Retinal pigment epithelial cell (primary cell): ENCODE data around the gene PLCB4.

Experiments used
- DNase-seq: peaks from one replicate; pipeline ENCODE4 v3.0.0-alpha.2; 2010; ENCODE audit warnings: low read depth
- H3K4me3 ChIP-seq: 2 replicates; pipeline ENCODE4 v1.5.1; 2011; ENCODE audit warnings: mild to moderate bottlenecking, low read length, control low read depth, moderate library complexity
- TF ChIP-seq, protein P1 (sequence below): conservative IDR thresholded peaks from 2 replicates; pipeline ENCODE4 v1.5.1; 2011; ENCODE audit warnings: low read depth, low read length, control low read depth, inconsistent platforms

PLCB4 gene

DNA sequence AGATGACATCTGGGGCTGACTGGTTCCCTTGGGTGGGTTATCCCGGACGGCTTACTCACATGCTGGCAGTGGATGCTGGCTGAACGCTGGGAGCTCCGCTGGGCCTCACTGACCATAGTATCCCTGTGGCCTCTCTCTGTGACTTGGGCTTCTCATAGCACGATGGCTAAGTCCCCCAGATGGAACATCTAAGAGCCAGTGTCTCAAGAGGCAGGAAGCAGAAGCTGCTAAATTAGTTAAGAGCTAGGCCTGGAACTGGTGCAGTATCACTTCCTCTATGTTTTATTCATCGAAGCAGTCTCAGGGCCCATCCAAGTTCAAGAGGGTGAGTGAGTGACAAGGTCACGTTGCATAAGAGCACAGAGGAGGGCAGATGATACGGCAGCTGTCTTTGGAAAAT, 329.0 kb downstream of the PLCB4 start:
- no peak overlapping the region for H3K4me3 ChIP-seq
- DNase-seq: no peak
- TF ChIP-seq, protein P1, sequence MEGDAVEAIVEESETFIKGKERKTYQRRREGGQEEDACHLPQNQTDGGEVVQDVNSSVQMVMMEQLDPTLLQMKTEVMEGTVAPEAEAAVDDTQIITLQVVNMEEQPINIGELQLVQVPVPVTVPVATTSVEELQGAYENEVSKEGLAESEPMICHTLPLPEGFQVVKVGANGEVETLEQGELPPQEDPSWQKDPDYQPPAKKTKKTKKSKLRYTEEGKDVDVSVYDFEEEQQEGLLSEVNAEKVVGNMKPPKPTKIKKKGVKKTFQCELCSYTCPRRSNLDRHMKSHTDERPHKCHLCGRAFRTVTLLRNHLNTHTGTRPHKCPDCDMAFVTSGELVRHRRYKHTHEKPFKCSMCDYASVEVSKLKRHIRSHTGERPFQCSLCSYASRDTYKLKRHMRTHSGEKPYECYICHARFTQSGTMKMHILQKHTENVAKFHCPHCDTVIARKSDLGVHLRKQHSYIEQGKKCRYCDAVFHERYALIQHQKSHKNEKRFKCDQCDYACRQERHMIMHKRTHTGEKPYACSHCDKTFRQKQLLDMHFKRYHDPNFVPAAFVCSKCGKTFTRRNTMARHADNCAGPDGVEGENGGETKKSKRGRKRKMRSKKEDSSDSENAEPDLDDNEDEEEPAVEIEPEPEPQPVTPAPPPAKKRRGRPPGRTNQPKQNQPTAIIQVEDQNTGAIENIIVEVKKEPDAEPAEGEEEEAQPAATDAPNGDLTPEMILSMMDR: no peak

DNA sequence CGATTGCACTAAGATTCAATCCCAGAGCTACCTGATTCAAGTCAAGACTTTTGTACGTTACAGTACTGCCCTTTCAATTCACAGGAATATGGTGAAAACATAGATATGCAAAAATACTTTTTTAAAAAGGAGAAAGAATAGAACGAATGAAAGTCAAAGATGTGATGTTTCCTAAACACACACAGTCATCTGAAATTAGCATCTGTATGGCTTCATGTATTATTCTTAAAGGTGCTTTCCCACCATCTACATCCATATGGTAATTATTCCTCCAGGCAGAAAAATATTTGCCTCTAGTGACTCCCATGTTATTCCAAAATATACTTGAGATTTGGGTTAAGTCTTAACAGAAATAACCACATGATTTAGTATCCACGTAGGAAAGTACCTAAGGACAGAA, 330.0 kb downstream of the PLCB4 start:
- DNase-seq: no peak
- TF ChIP-seq, protein P1: no peak
- H3K4me3 ChIP-seq: no peak overlapping the region

DNA sequence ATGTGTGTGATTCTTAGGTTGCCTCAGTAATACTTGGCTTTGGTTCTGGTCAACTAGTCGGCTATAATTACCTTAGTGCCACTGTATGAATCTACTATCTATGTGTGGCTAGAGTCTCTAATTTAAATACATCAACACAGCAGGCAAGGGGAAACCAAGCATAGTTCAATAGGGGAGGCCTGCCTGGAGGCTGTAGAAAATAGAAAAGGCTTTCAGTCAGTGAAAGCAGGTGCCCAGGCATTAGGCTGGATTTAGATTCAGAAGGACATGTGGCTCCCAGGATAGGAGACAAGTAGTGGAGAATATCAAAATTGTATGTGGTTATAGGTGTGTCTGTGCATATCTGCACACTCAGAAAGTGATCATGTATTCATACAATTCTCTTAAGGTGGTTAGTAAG, 330.4 kb downstream of the PLCB4 start:
- no peak overlapping the region for H3K4me3 ChIP-seq
- TF ChIP-seq, protein P1: no peak
- no peak for DNase-seq

DNA sequence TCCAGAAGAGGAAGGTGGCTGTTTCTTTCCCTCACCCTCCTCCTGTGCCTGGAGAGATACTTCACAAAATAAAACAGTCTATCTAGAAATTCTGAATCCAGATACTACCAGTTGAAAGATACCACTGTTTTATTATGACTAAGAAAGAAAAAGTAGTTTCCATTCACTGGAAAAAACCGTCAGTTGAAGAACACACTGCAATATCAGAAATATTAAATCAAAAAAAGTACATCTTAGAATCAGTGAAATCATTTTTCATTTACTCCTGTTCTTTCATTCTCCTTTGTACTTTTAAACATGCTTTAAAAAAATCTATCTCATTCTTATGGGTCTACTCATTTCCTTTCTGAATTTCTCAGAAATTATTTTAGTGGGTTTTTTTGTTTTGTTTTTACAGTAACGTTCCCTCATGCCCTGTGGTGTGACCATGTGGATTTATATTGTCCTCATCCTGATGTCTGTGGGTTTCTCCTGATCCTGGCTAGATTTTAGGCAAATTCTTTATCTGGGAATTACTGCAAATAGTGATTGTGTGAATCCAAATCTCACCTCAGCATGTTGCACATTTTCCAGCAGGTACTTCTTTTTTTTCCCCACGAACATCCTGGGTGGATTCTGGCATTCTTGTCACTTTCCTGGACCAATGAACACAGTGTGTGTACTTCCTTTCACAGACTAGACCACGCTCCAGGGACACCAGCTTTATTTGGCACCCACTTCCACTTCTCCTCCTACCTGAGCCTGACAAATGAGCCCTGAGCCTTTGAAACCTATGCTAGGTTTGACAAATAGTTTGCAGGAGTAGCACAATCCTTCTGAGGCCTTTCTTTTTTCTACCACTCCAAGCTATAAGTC, 331.5 kb downstream of the PLCB4 start:
- DNase-seq: no peak
- H3K4me3 ChIP-seq: no peak overlapping the region
- TF ChIP-seq, protein P1: no peak

DNA sequence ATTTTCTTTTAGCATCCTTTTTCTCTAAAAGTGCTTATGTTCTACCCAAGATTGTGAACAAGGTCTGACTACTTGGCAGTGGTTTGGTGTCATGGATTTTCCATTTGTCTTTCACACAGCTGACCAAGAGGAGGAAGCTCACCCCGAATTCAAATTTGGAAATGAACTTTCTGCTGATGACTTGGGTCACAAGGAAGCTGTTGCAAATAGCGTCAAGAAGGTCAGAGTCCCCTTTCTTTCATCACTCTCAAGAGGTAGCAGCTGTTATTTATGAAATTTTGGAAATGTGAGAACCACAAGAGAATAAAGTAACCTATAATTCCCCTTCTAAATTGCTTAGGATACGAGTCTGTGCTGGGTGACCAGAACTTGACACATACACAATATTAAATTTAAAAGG, 332.5 kb downstream of the PLCB4 start:
- TF ChIP-seq, protein P1: no peak
- H3K4me3 ChIP-seq: no peak overlapping the region
- DNase-seq: no peak

DNA sequence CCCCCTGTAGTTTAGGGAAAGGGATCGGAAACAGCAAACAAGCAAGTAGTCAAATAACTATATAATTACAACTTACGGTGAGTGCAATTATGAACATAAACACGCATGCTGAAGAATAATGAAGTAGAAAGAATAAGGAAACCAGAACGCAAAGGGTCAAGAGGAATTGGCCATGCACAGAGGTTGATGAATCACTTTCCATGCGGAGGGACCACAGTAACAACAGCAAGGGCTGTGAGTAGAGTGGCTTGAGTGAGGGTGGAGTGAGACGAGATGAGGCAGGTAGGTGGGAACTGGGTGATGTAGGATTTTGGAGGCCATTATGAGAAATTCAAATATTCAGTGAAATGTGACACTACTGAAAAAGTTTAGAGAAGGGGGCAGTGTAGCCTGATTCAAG, 333.3 kb downstream of the PLCB4 start:
- no peak overlapping the region for H3K4me3 ChIP-seq
- DNase-seq: no peak
- TF ChIP-seq, protein P1: no peak

DNA sequence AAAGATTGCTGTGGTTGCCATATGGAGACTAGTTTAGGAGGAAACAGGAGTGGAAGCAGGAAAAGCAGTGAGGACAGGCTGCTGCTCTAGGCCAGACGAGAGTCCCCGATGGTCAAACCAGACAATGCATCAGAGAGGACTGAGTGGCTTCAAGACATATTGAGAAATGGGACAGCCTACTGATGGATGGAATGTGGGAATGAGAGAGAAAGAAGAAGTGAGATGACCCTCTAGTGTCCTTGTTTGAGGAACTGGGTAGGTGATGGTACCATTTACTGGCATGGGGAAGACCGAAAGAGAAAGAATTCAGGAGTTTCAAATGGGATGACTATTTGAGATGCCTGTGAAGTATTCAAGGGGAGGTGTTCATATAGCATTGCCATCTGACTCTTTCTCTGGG, 333.7 kb downstream of the PLCB4 start:
- TF ChIP-seq, protein P1: no peak
- DNase-seq: no peak
- no peak overlapping the region for H3K4me3 ChIP-seq
